Activated CD4-positive, alpha-beta memory T cell treated with anti-CD3 and anti-CD28 coated beads for 36 hours (primary cell): Measurements from ENCODE around the gene TNS4. TPM values are rescaled to one million over a fixed set of nuclear protein-coding genes. Genes with fewer than 3 reads are reported as not detected.

Experiments
- CTCF ChIA-PET: fragments of 350-600 bp; sonication (Branson Sonifier 250); formaldehyde crosslinking; loops from one replicate; lab custom pipeline; 2021; ENCODE audit warnings: antibody characterized with exemption, inconsistent platforms; lab: Charles Lee
- POLR2A ChIA-PET: fragments of 350-600 bp; sonication (Branson Sonifier 250); formaldehyde crosslinking; loops from one replicate; lab custom pipeline; 2021; ENCODE audit warnings: antibody characterized with exemption; lab: Charles Lee
- DNase-seq: peaks from one replicate; pipeline ENCODE4 v3.0.0-alpha.2; 2020
- H3K27ac Mint-ChIP-seq: one replicate; pipeline ENCODE4 v1.8.0; 2021; ENCODE audit warnings: mixed read lengths
- H3K27me3 Mint-ChIP-seq: one replicate; pipeline ENCODE4 v1.8.0; 2021; ENCODE audit warnings: mixed read lengths
- H3K36me3 Mint-ChIP-seq: one replicate; pipeline ENCODE4 v1.8.0; 2021; ENCODE audit warnings: mixed read lengths
- H3K4me1 Mint-ChIP-seq: one replicate; pipeline ENCODE4 v1.8.0; 2021; ENCODE audit warnings: low read depth, mixed read lengths
- H3K4me3 Mint-ChIP-seq: one replicate; pipeline ENCODE4 v1.8.0; 2021; ENCODE audit warnings: mild to moderate bottlenecking, mixed read lengths
- H3K9me3 Mint-ChIP-seq: one replicate; pipeline ENCODE4 v1.8.0; 2021; ENCODE audit warnings: mixed read lengths
- intact Hi-C: fragments of 100-400 bp; cut with micrococcal nuclease; formaldehyde crosslinking; loops from one replicate; pipeline ENCODE4 v1.15.1; 2023
- total RNA-seq, 2 experiments: library from RNA; stranded (reverse); gene quantifications; one replicate each; pipeline ENCODE4 v1.2.3, GENCODE V29; 2021

Gene TNS4
- total RNA-seq, 2 experiments from 2014 or later: 14.5 to 15.2 TPM

DNA sequence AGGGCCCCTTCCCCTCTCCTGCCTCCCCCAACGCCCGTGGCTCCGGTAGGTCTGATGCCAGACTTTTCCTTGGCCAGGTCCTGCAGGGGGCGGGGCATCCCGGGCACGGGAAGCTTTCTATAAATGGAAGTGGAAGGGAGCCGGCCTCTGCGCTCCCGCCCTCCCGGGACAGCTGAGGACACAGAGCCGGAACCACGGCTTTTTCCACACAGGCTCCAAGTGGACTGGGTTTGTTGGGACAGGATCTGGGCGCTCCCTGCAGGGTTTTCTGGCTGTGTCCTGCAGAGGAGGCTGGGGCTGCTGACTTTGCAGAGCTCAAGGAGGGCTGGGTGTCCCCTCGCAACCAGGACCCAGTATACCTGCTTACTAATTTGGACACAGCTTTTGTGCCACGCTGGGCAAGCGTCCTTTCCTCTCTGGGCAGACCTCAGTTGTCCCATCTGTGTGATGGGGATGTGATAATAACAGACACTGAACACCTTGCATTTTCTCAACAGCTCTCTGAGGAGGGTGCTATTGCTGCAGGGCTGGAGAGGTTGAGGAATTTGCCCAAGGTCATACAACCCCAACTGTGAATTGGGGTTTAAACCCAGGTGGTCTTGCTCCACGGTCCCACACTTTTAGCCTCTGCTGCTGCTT, 1.8 kb downstream of the TNS4 start:
- H3K4me3 Mint-ChIP-seq: no peak overlapping the region
- H3K27ac Mint-ChIP-seq: no peak overlapping the region
- intact Hi-C loops: no loop called here
- H3K9me3 Mint-ChIP-seq: no peaks in the 10 kb centered on the region
- CTCF ChIA-PET: no interaction called here
- no peaks in the 10 kb centered on the region for H3K36me3 Mint-ChIP-seq
- H3K4me1 Mint-ChIP-seq: peaks cover 4% of the 10 kb centered on the region
- POLR2A ChIA-PET: no interaction called here
- peaks cover 1% of the 10 kb centered on the region for H3K27me3 Mint-ChIP-seq
- DNase-seq: no peak

GRCh38 chr17:40498281-40499084, 2.9 kb downstream of the TNS4 start:
- no peak overlapping the region for H3K4me3 Mint-ChIP-seq
- peaks cover 1% of the 10 kb centered on the region for H3K27me3 Mint-ChIP-seq
- POLR2A ChIA-PET: interaction anchor here (1.0 kb wide), 1 partner anchor 18 kb away, joined by 3 read pairs; no protein-coding TSS in a partner anchor
- H3K9me3 Mint-ChIP-seq: no peaks in the 10 kb centered on the region
- no peak overlapping the region for H3K27ac Mint-ChIP-seq
- no peaks in the 10 kb centered on the region for H3K36me3 Mint-ChIP-seq
- peaks cover 8% of the 10 kb centered on the region for H3K4me1 Mint-ChIP-seq
- DNase-seq: no peak
- CTCF ChIA-PET: interaction anchor here (0.6 to 1.8 kb wide), 4 partner anchors 22 to 55 kb away, joined by 3 to 5 read pairs (median 4); partner anchors contain the start of gene IGFBP4
- intact Hi-C loops: no loop called here

- Mint-ChIP-seq H3K27ac (no peak overlapping the region), H3K4me3 (no peak overlapping the region), H3K36me3 (no peaks in the 10 kb centered on the region), H3K9me3 (no peaks in the 10 kb centered on the region), H3K27me3 (peaks cover 1% of the 10 kb centered on the region), H3K4me1 (peaks cover 8% of the 10 kb centered on the region)
- DNase-seq: no peak
- ChIA-PET POLR2A (interaction anchor here (1.0 kb wide), 1 partner anchor 17 kb away, joined by 3 read pairs; no protein-coding TSS in a partner anchor), CTCF (interaction anchor here (0.6 to 1.8 kb wide), 7 partner anchors 8 to 54 kb away, joined by 3 to 5 read pairs (median 3); partner anchors contain the start of gene IGFBP4)
- intact Hi-C loops: no loop called here
Observed at GRCh38 chr17:40497695-40498094, 3.7 kb downstream of the TNS4 start.

GRCh38 chr17:40496634-40497420, 4.6 kb downstream of the TNS4 start:
- POLR2A ChIA-PET: no interaction called here

GRCh38 chr17:40496170-40496569, 5.3 kb downstream of the TNS4 start:
- no peak overlapping the region for H3K4me3 Mint-ChIP-seq
- DNase-seq: no peak
- no peaks in the 10 kb centered on the region for H3K9me3 Mint-ChIP-seq
- H3K4me1 Mint-ChIP-seq: peaks cover 11% of the 10 kb centered on the region
- ChIA-PET POLR2A (interaction anchor here (0.6 kb wide), 1 partner anchor 91 kb away, joined by 3 read pairs; no protein-coding TSS in a partner anchor), CTCF (interaction anchor here (0.9 to 1.8 kb wide), 2 partner anchors 20 to 49 kb away, joined by 3 to 5 read pairs; no protein-coding TSS in a partner anchor)
- intact Hi-C loops: no loop called here
- H3K27ac Mint-ChIP-seq: no peak overlapping the region
- no peaks in the 10 kb centered on the region for H3K36me3 Mint-ChIP-seq
- H3K27me3 Mint-ChIP-seq: peaks cover 1% of the 10 kb centered on the region

More at GRCh38 chr17:40496634-40497420, 4.6 kb downstream of the TNS4 start:
- H3K27ac Mint-ChIP-seq: no peak overlapping the region
- intact Hi-C loops: no loop called here
- DNase-seq: no peak
- peaks cover 1% of the 10 kb centered on the region for H3K27me3 Mint-ChIP-seq
- no peaks in the 10 kb centered on the region for H3K9me3 Mint-ChIP-seq
- CTCF ChIA-PET: interaction anchor here (0.6 to 1.8 kb wide), 6 partner anchors 9 to 134 kb away, joined by 3 to 5 read pairs (median 3); no protein-coding TSS in a partner anchor
- H3K4me1 Mint-ChIP-seq: peaks cover 8% of the 10 kb centered on the region
- no peak overlapping the region for H3K4me3 Mint-ChIP-seq
- H3K36me3 Mint-ChIP-seq: no peaks in the 10 kb centered on the region

DNA sequence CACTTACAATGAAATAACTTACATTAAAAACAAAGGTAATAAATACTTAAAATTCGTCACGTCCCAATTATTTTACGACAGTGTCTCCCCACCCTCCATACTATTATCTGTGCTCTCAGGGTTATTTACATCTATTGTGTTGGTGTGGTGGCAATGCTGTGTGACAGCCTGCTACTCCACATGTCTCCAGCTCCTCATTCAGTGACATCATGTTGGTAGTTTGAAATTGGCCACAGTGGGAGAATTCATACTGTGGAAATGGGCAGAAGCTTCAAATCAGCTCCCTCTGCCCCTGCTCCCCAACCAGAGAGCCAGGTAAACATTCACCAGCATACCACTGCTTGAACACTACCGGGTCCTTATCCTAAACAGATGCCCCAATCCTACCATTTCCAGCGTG, 6.3 kb downstream of the TNS4 start:
- POLR2A ChIA-PET: interaction anchor here (0.8 kb wide), 1 partner anchor 19 kb away, joined by 3 read pairs; no protein-coding TSS in a partner anchor

GRCh38 chr17:40493697-40494096, 7.7 kb downstream of the TNS4 start:
- ChIA-PET POLR2A (interaction anchor here (0.6 to 1.1 kb wide), 2 partner anchors 13 to 60 kb away, joined by 3 read pairs; no protein-coding TSS in a partner anchor), CTCF (interaction anchor here (0.7 to 1.2 kb wide), 3 partner anchors 12 to 67 kb away, joined by 3 to 4 read pairs (median 3); no protein-coding TSS in a partner anchor)
- DNase-seq: no peak
- intact Hi-C loops: no loop called here
- Mint-ChIP-seq H3K4me1 (peaks cover 34% of the 10 kb centered on the region), H3K4me3 (no peak overlapping the region), H3K27me3 (no peaks in the 10 kb centered on the region), H3K36me3 (no peaks in the 10 kb centered on the region), H3K9me3 (no peaks in the 10 kb centered on the region), H3K27ac (no peak overlapping the region)

More for the DNA sequence above, 6.3 kb downstream of the TNS4 start:
- H3K27ac Mint-ChIP-seq: no peak overlapping the region
- H3K4me1 Mint-ChIP-seq: peaks cover 21% of the 10 kb centered on the region
- H3K36me3 Mint-ChIP-seq: no peaks in the 10 kb centered on the region
- CTCF ChIA-PET: interaction anchor here (0.6 to 1.0 kb wide), 2 partner anchors 30 to 45 kb away, joined by 3 to 5 read pairs; no protein-coding TSS in a partner anchor
- no peaks in the 10 kb centered on the region for H3K9me3 Mint-ChIP-seq
- H3K4me3 Mint-ChIP-seq: no peak overlapping the region
- no peak for DNase-seq
- intact Hi-C loops: no loop called here
- H3K27me3 Mint-ChIP-seq: peaks cover 1% of the 10 kb centered on the region

GRCh38 chr17:40491486-40491885, 9.9 kb downstream of the TNS4 start:
- no peak for DNase-seq
- Mint-ChIP-seq H3K4me3 (no peak overlapping the region), H3K27me3 (no peaks in the 10 kb centered on the region), H3K36me3 (no peaks in the 10 kb centered on the region), H3K9me3 (no peaks in the 10 kb centered on the region), H3K4me1 (peaks cover 39% of the 10 kb centered on the region), H3K27ac (no peak overlapping the region)
- ChIA-PET CTCF (interaction anchor here (0.6 to 2.2 kb wide), 5 partner anchors 15 to 69 kb away, joined by 3 to 9 read pairs (median 6); no protein-coding TSS in a partner anchor), POLR2A (interaction anchor here (0.9 kb wide), 1 partner anchor 11 kb away, joined by 5 read pairs; no protein-coding TSS in a partner anchor)
- intact Hi-C loops: no loop called here

- no peak for DNase-seq
- Mint-ChIP-seq H3K4me1 (peaks cover 44% of the 10 kb centered on the region), H3K27ac (no peak overlapping the region)
Observed at GRCh38 chr17:40490982-40491381, 10.4 kb downstream of the TNS4 start.

DNA sequence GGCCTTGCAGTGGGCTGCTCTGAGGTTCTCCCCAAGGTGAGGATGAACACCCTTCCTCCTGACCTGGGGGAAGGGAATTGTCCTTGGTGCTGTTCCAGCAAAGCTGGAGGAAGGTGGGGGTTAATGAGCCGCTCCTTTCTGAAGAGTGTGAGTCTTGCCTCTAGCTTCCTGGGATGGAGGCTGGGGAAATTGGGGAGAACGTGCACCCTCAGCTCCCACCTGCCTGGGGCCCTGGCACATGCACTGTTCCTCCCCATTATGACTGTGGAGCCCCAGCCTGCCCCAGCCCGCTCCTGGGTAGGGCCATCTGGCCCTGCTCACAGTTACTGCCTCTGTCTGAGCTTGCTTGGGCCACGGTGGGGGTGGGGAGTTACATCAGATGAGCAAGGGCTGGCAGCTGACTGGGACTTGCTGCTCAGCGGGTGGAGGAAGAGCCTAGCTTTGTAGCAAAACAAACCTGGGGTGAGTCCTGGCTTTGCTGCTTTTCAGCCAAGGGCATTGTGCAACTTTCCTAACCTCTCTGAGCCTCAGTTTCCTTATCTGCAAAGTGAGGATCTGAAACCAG, 11.1 kb downstream of the TNS4 start:
- H3K36me3 Mint-ChIP-seq: no peaks in the 10 kb centered on the region
- H3K27me3 Mint-ChIP-seq: no peaks in the 10 kb centered on the region
- ChIA-PET CTCF (interaction anchor here (1.1 to 2.2 kb wide), 5 partner anchors 11 to 70 kb away, joined by 3 to 9 read pairs (median 6); no protein-coding TSS in a partner anchor), POLR2A (interaction anchor here (0.9 to 1.3 kb wide), 3 partner anchors 10 to 45 kb away, joined by 3 to 5 read pairs (median 4); no protein-coding TSS in a partner anchor)
- peak overlapping the region; percentile 19 for H3K27ac Mint-ChIP-seq
- peak overlapping the region; percentile 16 for H3K4me3 Mint-ChIP-seq
- H3K4me1 Mint-ChIP-seq: peaks cover 50% of the 10 kb centered on the region
- intact Hi-C loops: no loop called here
- no peaks in the 10 kb centered on the region for H3K9me3 Mint-ChIP-seq
- peak; percentile 59 for DNase-seq

More at GRCh38 chr17:40490982-40491381, 10.4 kb downstream of the TNS4 start:
- intact Hi-C loops: no loop called here
- Mint-ChIP-seq H3K27me3 (no peaks in the 10 kb centered on the region), H3K36me3 (no peaks in the 10 kb centered on the region), H3K9me3 (no peaks in the 10 kb centered on the region), H3K4me3 (no peak overlapping the region)
- ChIA-PET POLR2A (interaction anchor here (0.9 kb wide), 1 partner anchor 10 kb away, joined by 5 read pairs; no protein-coding TSS in a partner anchor), CTCF (interaction anchor here (0.6 to 2.2 kb wide), 5 partner anchors 15 to 69 kb away, joined by 3 to 9 read pairs (median 6); no protein-coding TSS in a partner anchor)
